GM21825 (cell line): ENCODE measurements around the gene LACTB.

ENCODE experiments used
- ATAC-seq: cut with Tn5 transposase; IDR thresholded peaks from one replicate; pipeline ENCODE4 v1.9.1; 2021; ENCODE audit warnings: mild to moderate bottlenecking, moderate library complexity; ENCODE audit not compliant: unreplicated experiment

The LACTB gene

GRCh38 chr15:63122002-63122875 is 578 bp downstream of the LACTB start:
- peak; percentile 86 for ATAC-seq

GRCh38 chr15:63124506-63124905 is 2.8 kb downstream of the LACTB start:
- ATAC-seq, result no peak

- ATAC-seq, result no peak
Measured at GRCh38 chr15:63126726-63127125, 5.1 kb downstream of the LACTB start.

GRCh38 chr15:63133786-63134185 is 12.1 kb downstream of the LACTB start:
- no peak for ATAC-seq

GRCh38 chr15:63134245-63134985 is 12.8 kb downstream of the LACTB start:
- ATAC-seq, result no peak

- ATAC-seq, result no peak
Measured at GRCh38 chr15:63135281-63135680, 13.6 kb downstream of the LACTB start.

GRCh38 chr15:63135804-63136203 is 14.1 kb downstream of the LACTB start:
- ATAC-seq, result no peak

- ATAC-seq, result no peak
Measured at GRCh38 chr15:63136742-63137141, 15.1 kb downstream of the LACTB start.

- ATAC-seq, result no peak
Measured at GRCh38 chr15:63140936-63141335, 19.3 kb downstream of the LACTB start.

- ATAC-seq, result no peak
Measured at GRCh38 chr15:63145426-63145825, 23.8 kb downstream of the LACTB start.

- no peak for ATAC-seq
Measured at GRCh38 chr15:63146684-63147083, 25.0 kb downstream of the LACTB start.

- no peak for ATAC-seq
Measured at GRCh38 chr15:63151665-63152064, 30.0 kb downstream of the LACTB start.

- no peak for ATAC-seq
Measured at GRCh38 chr15:63155486-63155885, 33.8 kb downstream of the LACTB start.

- ATAC-seq, result no peak
Measured at GRCh38 chr15:63156086-63156710, 34.5 kb downstream of the LACTB start.

GRCh38 chr15:63156755-63157117 is 35.1 kb downstream of the LACTB start:
- peak; percentile 19 for ATAC-seq

- peak; percentile 85 for ATAC-seq
Measured at GRCh38 chr15:63157118-63157843, 35.6 kb downstream of the LACTB start, which contains the start of gene RPS27L. Gene RPS27L (minus strand): TSS chr15:63157477. CDS start chr15:63157405, 72 bp downstream.

GRCh38 chr15:63157891-63158431 is 36.3 kb downstream of the LACTB start:
- peak; percentile 20 for ATAC-seq

GRCh38 chr15:63160638-63161037 is 39.0 kb downstream of the LACTB start:
- no peak for ATAC-seq

GRCh38 chr15:63163217-63163616 is 41.6 kb downstream of the LACTB start:
- ATAC-seq, result no peak

- ATAC-seq, result no peak
Measured at GRCh38 chr15:63165166-63165859, 43.7 kb downstream of the LACTB start.
